Neural cell (in vitro differentiated cells): ENCODE measurements around the gene LDLRAD4. TPM values are rescaled to one million over a fixed set of nuclear protein-coding genes. Genes with fewer than 3 reads are reported as not detected.

Source experiments
- H2AFZ ChIP-seq: fragments of 200-600, 300-800 bp; sonication (generic), shearing (Covaris generic); 2 replicates; pipeline ENCODE4 v1.6.0; 2014; ENCODE audit warnings: low read depth, mild to moderate bottlenecking, antibody characterized with exemption, low read length, moderate library complexity
- H3F3A ChIP-seq: fragments of 200-600 bp; shearing (Covaris generic); 2 replicates; pipeline ENCODE4 v1.6.1; 2016; ENCODE audit warnings: mild to moderate bottlenecking, moderate library complexity, mixed read lengths, antibody characterized with exemption, low read length; ENCODE audit not compliant: insufficient read depth, poor library complexity, severe bottlenecking
- H3K27ac ChIP-seq: fragments of 200-600, 300-800 bp; sonication (generic), shearing (Covaris generic); 2 replicates; pipeline ENCODE4 v1.5.1; 2014; ENCODE audit warnings: mild to moderate bottlenecking, low read length, moderate library complexity
- H3K27me3 ChIP-seq: fragments of 300-800, 200-600 bp; sonication (generic), shearing (Covaris generic); 2 replicates; pipeline ENCODE4 v1.6.0; 2014; ENCODE audit warnings: mild to moderate bottlenecking, low read depth, low read length, moderate library complexity; ENCODE audit not compliant: insufficient read depth
- H3K36me3 ChIP-seq: fragments of 300-800, 200-600 bp; sonication (generic), shearing (Covaris generic); 2 replicates; pipeline ENCODE4 v1.5.1; 2014; ENCODE audit warnings: mild to moderate bottlenecking, antibody characterized with exemption, low read length, moderate library complexity; ENCODE audit not compliant: insufficient read depth
- H3K4me2 ChIP-seq: fragments of 300-800, 200-600 bp; sonication (generic), shearing (Covaris generic); 2 replicates; pipeline ENCODE4 v1.6.0; 2014; ENCODE audit warnings: mild to moderate bottlenecking, low read length
- H3K4me3 ChIP-seq: fragments of 300-800, 200-600 bp; sonication (generic), shearing (Covaris generic); 2 replicates; pipeline ENCODE4 v1.5.1; 2014; ENCODE audit warnings: mild to moderate bottlenecking, low read length, moderate library complexity
- H3K79me2 ChIP-seq: fragments of 200-600 bp; shearing (Covaris generic); replicated peaks from 2 replicates; pipeline ENCODE4 v1.6.0; 2014; ENCODE audit warnings: mild to moderate bottlenecking, low read length, moderate library complexity; ENCODE audit not compliant: insufficient read depth
- H3K9ac ChIP-seq: fragments of 300-800, 200-600 bp; sonication (generic), shearing (Covaris generic); 2 replicates; pipeline ENCODE4 v1.6.1; 2016; ENCODE audit warnings: mild to moderate bottlenecking, low read length, mixed read lengths
- H3K9me2 ChIP-seq: fragments of 200-600 bp; shearing (Covaris generic); 2 replicates; pipeline ENCODE4 v1.6.1; 2016; ENCODE audit warnings: mild to moderate bottlenecking, low read length, mixed read lengths; ENCODE audit not compliant: insufficient read depth
- H3K9me3 ChIP-seq: fragments of 200-600, 300-800 bp; sonication (generic), shearing (Covaris generic); 2 replicates; pipeline ENCODE4 v1.6.1; 2016; ENCODE audit warnings: mild to moderate bottlenecking, mixed run types, low read length, moderate library complexity, mixed read lengths
- H4K20me1 ChIP-seq: fragments of 200-600 bp; shearing (Covaris generic); 2 replicates; pipeline ENCODE4 v1.6.1; 2016; ENCODE audit warnings: mild to moderate bottlenecking, mixed run types; ENCODE audit not compliant: insufficient read depth
- EP300 ChIP-seq: fragments of 450-650 bp; conservative IDR thresholded peaks from 2 replicates; pipeline ENCODE4 v1.6.1; 2014; ENCODE audit warnings: antibody characterized with exemption, mild to moderate bottlenecking, moderate library complexity; ENCODE audit not compliant: poor library complexity, severe bottlenecking
- EZH2 ChIP-seq: fragments of 200-600, 300-800 bp; shearing (Covaris generic), sonication (generic); IDR thresholded peaks from 2 replicates; pipeline ENCODE4 v1.6.1; 2014; ENCODE audit warnings: antibody characterized with exemption, low read length, borderline replicate concordance, mild to moderate bottlenecking; ENCODE audit not compliant: insufficient read depth, poor library complexity, severe bottlenecking
- MXI1 ChIP-seq: fragments of 450-650 bp; conservative IDR thresholded peaks from 2 replicates; pipeline ENCODE4 v1.6.1; 2014; ENCODE audit warnings: antibody characterized with exemption, mild to moderate bottlenecking; ENCODE audit not compliant: poor library complexity, severe bottlenecking
- POLR2AphosphoS5 ChIP-seq: IDR thresholded peaks from 2 replicates; pipeline ENCODE4 v1.6.1; 2012
- RAD21 ChIP-seq: fragments of 450-650 bp; conservative IDR thresholded peaks from 2 replicates; pipeline ENCODE4 v1.6.1; 2014; ENCODE audit warnings: antibody characterized with exemption, mild to moderate bottlenecking, moderate library complexity
- SMC3 ChIP-seq: fragments of 450-650 bp; conservative IDR thresholded peaks from 2 replicates; pipeline ENCODE4 v1.6.1; 2014; ENCODE audit warnings: antibody characterized with exemption, mild to moderate bottlenecking, moderate library complexity; ENCODE audit not compliant: poor library complexity
- TAF1 ChIP-seq: IDR thresholded peaks from 2 replicates; pipeline ENCODE4 v1.6.1; 2012; ENCODE audit warnings: low read depth
- polyA plus RNA-seq: library from polyadenylated mRNA; depleted of rRNA; stranded (reverse); fragments of >200 nt; gene quantifications from 2 replicates; pipeline ENCODE4 v1.2.3, GENCODE V29; 2014
- TF ChIP-seq, protein P1 (sequence below): fragments of 450-650 bp; IDR thresholded peaks from 2 replicates; pipeline ENCODE4 v1.5.1; 2014; ENCODE audit warnings: antibody characterized with exemption, mild to moderate bottlenecking, moderate library complexity; ENCODE audit not compliant: poor library complexity, severe bottlenecking
- TF ChIP-seq, protein P2 (sequence below): IDR thresholded peaks from 2 replicates; pipeline ENCODE4 v1.6.1; 2012; ENCODE audit warnings: borderline replicate concordance

The LDLRAD4 gene
- polyA plus RNA-seq, 1 donor from 2014 or later = 3.7 TPM

DNA sequence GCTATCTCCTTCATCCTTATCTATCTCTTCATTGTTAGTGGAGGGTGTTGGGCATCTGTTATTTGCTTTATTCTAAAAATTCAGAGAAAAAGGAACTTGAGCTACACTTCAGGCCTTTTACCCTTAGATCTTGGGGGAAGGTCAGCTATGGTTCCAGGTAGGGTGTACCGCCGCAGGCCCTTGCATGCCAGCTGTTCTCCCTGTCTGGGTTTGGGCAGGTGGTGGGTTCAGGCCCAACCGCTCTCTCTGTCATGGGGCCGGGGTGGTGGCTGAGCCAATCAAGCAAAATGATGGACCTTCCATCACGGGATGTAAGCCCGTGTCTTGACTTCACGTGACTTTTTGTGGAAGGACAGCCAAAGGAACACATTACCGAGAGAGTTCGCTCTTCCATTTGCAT is 231.1 kb downstream of the LDLRAD4 start:
- H3F3A ChIP-seq = peaks cover 3% of the 10 kb centered on the region
- H3K27me3 ChIP-seq = no peaks in the 10 kb centered on the region
- TF ChIP-seq, protein P1, sequence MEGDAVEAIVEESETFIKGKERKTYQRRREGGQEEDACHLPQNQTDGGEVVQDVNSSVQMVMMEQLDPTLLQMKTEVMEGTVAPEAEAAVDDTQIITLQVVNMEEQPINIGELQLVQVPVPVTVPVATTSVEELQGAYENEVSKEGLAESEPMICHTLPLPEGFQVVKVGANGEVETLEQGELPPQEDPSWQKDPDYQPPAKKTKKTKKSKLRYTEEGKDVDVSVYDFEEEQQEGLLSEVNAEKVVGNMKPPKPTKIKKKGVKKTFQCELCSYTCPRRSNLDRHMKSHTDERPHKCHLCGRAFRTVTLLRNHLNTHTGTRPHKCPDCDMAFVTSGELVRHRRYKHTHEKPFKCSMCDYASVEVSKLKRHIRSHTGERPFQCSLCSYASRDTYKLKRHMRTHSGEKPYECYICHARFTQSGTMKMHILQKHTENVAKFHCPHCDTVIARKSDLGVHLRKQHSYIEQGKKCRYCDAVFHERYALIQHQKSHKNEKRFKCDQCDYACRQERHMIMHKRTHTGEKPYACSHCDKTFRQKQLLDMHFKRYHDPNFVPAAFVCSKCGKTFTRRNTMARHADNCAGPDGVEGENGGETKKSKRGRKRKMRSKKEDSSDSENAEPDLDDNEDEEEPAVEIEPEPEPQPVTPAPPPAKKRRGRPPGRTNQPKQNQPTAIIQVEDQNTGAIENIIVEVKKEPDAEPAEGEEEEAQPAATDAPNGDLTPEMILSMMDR = no peak
- TF ChIP-seq MXI1 (no peak), POLR2AphosphoS5 (no peak), SMC3 (no peak), EZH2 (no peak), RAD21 (no peak), TAF1 (no peak), EP300 (no peak)
- TF ChIP-seq, protein P2, sequence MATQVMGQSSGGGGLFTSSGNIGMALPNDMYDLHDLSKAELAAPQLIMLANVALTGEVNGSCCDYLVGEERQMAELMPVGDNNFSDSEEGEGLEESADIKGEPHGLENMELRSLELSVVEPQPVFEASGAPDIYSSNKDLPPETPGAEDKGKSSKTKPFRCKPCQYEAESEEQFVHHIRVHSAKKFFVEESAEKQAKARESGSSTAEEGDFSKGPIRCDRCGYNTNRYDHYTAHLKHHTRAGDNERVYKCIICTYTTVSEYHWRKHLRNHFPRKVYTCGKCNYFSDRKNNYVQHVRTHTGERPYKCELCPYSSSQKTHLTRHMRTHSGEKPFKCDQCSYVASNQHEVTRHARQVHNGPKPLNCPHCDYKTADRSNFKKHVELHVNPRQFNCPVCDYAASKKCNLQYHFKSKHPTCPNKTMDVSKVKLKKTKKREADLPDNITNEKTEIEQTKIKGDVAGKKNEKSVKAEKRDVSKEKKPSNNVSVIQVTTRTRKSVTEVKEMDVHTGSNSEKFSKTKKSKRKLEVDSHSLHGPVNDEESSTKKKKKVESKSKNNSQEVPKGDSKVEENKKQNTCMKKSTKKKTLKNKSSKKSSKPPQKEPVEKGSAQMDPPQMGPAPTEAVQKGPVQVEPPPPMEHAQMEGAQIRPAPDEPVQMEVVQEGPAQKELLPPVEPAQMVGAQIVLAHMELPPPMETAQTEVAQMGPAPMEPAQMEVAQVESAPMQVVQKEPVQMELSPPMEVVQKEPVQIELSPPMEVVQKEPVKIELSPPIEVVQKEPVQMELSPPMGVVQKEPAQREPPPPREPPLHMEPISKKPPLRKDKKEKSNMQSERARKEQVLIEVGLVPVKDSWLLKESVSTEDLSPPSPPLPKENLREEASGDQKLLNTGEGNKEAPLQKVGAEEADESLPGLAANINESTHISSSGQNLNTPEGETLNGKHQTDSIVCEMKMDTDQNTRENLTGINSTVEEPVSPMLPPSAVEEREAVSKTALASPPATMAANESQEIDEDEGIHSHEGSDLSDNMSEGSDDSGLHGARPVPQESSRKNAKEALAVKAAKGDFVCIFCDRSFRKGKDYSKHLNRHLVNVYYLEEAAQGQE = no peak
- no peaks in the 10 kb centered on the region for H3K9me3 ChIP-seq
- H2AFZ ChIP-seq = no peak overlapping the region
- H3K79me2 ChIP-seq = no peaks in the 10 kb centered on the region
- no peaks in the 10 kb centered on the region for H4K20me1 ChIP-seq
- no peak overlapping the region for H3K9ac ChIP-seq
- no peaks in the 10 kb centered on the region for H3K36me3 ChIP-seq
- no peak overlapping the region for H3K4me3 ChIP-seq
- H3K9me2 ChIP-seq = no peaks in the 10 kb centered on the region
- no peak overlapping the region for H3K27ac ChIP-seq
- H3K4me2 ChIP-seq = no peak overlapping the region

DNA sequence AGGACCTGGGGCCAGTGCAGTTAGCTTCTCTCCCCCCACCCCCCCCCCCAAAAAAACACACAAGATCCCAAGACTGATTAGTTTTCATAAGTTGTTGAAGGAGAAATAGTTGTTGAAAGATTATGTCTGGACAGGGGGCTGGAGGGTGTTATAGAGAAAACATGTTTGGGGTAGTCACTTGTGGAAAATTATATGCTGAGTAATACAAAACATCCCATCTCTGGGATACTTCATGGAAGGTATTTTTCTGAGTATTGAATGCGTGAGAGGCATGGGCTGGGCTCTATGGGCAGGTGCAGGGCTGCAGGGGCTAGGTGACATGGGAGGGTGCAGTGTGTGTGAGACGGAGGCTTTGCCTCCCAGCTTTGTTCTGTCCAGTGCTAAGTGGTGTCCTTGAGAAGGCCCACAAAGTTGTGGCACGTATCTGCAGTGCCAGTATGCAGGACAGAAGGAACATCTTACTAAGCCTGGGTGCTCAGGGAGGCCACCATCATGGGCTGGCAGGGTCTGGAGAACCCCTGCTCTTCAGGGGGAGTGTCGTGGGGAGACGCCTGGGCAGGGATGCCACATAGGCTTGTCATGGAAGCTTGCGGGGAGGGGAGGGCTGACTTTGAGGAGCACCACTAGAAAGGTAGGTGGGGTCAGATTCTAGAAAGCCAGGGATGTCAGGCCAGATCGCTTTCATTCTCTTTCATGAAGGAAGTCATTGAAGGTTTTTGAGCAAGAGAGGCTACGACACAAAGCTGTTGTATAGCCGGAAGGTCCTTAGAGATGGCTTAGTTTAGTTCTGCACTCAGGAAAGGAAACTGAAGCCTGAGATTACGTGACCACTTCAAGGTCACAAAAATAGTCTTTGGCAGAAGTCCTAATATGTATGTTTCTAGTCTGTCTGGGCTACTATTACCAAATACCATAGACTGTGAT is 232.0 kb downstream of the LDLRAD4 start:
- no peak overlapping the region for H3K9ac ChIP-seq
- H3K9me2 ChIP-seq = no peaks in the 10 kb centered on the region
- no peaks in the 10 kb centered on the region for H4K20me1 ChIP-seq
- TF ChIP-seq EP300 (no peak), EZH2 (no peak), TAF1 (no peak), POLR2AphosphoS5 (no peak), RAD21 (no peak), SMC3 (no peak), MXI1 (no peak)
- TF ChIP-seq, protein P1 = no peak
- TF ChIP-seq, protein P2 = no peak
- no peak overlapping the region for H3K27ac ChIP-seq
- no peaks in the 10 kb centered on the region for H3K79me2 ChIP-seq
- H3F3A ChIP-seq = peaks cover 3% of the 10 kb centered on the region
- H2AFZ ChIP-seq = no peak overlapping the region
- H3K9me3 ChIP-seq = no peaks in the 10 kb centered on the region
- no peak overlapping the region for H3K4me3 ChIP-seq
- no peaks in the 10 kb centered on the region for H3K27me3 ChIP-seq
- no peak overlapping the region for H3K4me2 ChIP-seq
- no peaks in the 10 kb centered on the region for H3K36me3 ChIP-seq
